ENCODE results near the gene SPDYE2.
"Not testable (repeated sequence)": the region's sequence is repeated elsewhere in the genome, so short reads cannot be mapped to it uniquely, and the experiment has no call there.

The SPDYE2 gene

DNA sequence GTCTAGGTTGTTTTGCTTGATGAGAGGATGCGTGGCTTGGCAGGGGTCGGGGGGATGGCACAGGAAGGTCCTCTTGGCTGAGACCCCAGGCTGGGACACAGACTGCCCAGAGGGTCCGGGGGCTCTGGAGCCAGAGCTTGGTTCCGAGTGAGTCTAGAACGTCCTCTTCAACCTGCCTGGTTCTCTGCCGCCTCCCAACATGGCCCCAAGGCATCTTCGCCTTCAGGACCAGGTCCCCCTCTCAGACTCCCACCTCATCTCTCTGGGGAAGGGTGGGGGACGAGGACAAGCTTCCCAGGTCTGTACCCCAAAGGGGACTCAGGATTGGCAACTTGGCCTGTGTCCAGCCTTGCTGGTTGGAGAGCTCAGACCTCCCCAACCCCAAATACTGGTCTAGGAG is 8.9 kb upstream of the SPDYE2 start:
- DNase-seq, result not testable (repeated sequence)

DNA sequence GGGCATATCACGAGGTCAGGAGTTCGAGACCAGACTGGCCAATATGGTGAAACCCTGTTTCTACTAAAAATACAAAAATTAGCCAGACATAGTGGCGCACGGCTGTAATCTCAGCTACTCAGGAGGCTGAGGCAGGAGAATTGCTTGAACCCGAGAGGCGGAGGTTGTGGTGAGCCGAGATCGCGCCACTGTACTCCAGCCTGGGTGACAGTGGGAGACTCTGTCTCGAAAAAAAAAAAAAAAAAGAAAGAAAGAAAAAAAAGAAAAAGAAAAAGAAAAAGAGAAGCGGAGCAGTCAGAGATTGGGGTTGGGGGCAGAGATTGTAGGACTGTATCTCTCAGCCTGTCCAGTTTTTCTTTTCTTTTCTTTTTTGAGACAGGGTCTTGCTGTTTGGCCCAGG is 8.3 kb upstream of the SPDYE2 start:
- not testable (repeated sequence) for DNase-seq

DNA sequence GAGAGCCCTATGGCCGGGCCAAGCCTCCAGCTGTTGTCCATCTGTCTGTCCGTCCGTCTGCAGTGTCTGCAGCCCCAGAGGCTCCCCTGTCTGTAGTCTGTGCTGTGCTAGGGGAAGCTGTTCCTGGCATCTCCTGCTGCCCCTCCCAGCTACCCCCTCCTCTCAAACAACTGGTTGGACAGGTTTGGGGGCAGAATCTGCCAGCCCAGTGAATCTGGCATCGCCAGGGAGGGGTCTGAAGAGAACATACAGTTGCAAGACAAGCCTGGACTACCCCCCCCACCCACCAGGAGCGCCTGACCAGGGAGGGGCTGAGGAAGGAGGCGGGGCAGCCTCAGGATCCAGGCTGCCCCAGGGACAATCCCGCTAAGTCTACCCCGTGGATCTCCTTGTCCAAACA is 7.4 kb upstream of the SPDYE2 start, which contains the start of gene UPK3BL2:
Gene UPK3BL2, minus strand, starts transcription at position 101 of the 400 bp plus-strand sequence. Its CDS starts 60 bp downstream, at position 41.
- DNase-seq, result not testable (repeated sequence)

DNA sequence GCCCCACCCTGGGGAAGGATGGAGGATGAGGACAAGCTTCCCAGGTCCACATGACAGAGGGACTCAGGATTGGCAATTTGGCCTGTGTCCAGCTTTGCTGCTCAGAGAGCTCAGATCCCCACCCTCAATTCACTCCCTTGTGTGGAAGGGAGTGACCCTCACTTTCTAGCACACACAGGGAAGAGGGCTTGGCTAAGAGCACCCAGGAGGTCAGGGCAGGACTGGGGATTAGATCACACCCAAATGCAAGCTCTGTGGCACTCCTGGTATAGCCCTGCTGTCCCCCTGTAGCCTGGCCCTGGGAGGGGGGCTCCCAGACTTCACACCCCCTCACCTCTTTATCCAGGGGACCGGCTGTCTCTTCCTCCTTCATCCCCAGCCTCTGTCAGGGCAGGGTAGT is 6.7 kb upstream of the SPDYE2 start:
- DNase-seq, result not testable (repeated sequence)

DNA sequence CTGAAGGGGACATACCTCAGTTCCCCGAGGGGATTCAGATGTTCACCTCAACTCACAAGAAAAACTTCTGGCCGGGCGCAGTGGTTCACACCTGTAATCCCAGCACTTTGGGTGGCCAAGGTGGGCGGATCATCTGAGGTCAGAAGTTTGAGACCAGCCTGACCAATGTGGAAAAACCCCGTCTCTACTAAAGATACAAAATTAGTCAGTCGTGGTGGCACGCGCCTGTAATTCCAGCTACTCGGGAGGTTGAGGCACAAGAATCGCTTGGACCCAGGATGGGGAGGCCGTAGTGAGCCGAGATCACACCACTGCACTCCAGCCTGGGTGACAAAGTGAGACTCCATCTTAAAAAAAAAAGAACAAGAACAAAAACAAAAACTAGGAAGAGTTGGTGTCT is 5.7 kb upstream of the SPDYE2 start:
- DNase-seq, result not testable (repeated sequence)

DNA sequence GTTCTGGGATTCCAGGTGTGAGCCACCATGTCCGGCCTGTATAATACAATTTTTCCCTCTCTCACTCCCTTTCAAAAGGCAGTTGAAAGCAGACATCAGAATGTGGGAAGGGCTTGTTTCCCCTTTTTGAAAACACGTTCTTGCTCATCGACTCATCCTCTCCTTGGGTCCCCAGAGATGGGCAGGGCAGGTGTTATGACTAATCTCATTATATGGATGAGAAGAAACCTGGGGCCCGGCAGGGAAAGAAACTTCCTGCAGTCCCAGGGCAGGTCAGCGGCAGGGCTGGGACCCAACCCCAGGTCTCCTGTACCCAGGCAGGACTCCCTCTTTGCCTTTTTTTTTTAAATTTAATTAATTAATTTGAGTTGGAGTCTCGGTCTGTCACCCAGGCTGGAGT is 4.7 kb upstream of the SPDYE2 start:
- not testable (repeated sequence) for DNase-seq

DNA sequence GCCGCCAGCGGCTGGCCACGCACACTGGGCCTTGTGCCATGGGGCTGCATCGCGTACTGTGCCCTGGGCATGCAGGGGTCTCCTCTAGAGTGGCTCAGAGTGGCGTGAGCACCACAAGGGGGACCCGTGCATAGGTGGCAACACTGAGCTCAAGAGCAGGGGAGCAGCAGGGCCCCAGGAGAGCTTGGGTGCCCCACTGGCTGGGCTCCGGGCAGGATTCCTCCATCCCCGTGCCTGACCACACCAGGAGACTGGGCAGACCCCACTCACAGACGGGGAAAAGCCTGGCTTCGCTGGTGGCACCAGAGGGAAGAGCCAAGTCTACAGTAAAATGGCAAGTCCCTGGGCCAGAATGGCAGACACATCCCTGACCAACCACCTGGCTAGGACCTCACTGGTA is 17.6 kb downstream of the SPDYE2 start:
- DNase-seq, result not testable (repeated sequence)

DNA sequence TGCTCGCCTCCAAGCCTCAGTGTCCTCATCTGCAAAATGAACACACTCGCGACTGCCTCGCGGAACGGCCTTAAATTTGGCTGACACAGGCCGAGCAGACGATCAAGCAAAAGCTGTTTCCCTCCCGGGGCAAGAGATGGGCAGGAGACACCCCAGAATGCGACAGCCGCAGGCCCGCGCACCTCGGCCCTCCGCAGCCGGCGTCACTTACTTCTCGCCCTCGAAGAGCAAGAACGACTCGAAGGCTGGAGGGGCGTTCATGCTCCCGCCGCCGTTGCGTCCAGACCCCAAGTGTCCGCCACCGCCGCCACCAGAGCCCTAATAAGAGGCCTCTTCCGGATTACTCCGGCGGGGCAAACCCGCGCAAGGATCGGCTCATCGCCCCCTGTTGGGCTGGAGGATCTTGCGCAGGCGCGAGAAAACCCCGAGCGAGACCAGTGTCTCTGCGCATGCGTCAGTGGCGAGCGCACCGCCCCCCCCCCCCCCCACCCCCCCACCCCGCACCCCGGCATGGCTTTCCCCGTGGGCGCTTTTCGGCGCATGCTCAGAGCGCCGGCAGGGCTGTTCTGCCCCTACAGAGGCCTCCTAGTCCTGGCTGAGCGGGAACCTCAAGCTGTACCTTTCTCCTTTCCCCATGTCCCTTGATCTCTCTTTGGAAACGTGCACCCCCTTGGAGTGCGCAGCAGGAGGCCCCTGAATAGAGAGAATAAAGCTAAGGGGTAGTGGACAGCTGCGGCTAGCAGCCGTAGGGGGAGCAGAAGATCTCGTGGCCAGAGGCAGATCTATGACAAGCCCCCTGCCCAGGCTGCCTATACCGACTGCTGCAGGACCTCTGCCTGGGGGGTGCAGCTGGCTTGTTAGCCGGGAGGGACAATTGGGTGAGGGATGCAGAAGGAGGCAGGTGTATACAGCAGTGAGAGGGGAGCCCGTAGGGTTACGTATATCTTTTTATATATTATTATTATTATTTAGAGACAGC is 21.5 kb downstream of the SPDYE2 start, which contains the start of gene POLR2J3:
Gene POLR2J3, minus strand, starts transcription at position 323 of the 979 bp plus-strand sequence. Its CDS starts 62 bp downstream, at position 261.
- peak; percentile 94 for DNase-seq

DNA sequence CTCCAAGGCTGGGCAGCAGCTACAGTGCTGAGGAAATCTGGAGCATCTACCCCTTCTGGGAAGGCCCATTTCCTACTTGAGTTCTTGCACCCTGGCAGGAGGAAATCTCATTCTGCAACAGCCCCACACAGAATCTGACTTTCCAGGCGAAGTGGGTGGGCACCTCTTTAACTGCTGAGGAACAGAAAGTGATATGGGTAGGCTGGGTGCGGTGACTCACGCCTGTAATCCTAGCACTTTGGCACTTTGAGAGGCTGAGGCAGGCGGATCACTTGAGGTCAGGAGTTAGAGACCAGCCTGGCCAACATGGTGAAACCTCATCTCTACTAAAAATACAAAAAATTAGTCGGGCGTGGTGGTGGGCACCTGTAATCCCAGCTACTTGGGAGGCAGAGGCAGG is 23.6 kb downstream of the SPDYE2 start:
- not testable (repeated sequence) for DNase-seq

DNA sequence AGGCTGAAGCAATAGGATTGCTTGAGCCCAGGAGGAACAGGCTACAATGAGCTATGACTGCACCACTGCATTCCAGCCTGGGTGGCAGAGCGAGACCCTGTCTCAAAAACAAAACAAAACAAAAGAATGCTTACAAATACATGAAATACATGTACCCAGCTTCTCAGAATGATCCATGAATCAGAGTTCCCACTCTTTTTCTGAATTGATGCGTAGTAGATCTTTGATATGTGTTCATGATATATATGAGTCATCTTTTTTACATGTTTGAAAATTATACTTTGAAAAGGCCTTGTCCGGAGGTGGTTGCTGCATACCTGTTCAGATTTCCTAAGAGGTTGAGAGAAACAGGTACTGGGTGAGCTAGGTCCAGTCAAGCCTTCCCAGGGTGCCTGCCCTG is 25.3 kb downstream of the SPDYE2 start:
- not testable (repeated sequence) for DNase-seq

DNA sequence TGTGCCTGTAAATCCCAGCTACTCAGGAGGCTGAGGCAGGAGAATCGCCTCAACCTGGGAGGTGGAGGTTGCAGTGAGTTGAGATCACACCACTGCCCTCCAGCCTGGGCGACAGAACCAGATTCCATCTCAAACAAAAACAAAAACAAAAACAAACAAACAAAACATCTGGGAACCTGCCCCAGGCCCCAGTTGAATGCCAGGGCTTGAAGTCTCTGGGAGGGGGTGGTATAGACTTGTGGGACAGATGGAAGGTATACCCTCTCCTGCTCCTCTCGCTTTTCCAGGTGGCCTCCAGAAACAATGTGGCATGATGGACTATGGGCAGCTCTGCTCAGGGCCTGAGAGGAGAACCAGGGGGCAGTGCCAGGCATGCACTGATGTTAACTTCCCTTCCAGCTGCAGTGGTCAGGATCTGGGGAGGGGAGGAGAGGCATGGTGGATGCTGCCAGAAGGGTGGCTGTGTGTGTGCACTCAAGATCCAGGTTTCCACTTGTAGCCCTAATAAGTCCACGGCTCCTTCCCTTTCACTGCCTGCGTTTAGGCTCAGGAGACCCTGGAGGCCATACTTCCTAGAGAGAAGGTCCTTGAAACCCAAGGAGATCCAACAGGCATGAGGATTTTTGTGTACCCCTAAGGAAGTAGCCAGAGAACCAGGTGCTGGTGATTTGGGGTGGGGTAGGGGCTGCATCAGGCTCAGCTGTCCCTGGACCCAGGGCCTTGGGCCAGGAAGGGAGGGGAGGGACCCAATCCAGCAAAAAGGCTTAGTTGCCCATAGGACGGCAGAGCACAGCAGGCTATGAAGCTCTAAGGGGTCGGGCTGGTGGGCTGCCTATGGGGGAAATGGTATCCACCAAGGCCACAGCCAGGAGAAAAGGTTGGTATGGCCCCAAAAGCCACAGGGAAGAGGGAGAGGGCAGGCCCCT is 26.6 kb downstream of the SPDYE2 start:
- not testable (repeated sequence) for DNase-seq

DNA sequence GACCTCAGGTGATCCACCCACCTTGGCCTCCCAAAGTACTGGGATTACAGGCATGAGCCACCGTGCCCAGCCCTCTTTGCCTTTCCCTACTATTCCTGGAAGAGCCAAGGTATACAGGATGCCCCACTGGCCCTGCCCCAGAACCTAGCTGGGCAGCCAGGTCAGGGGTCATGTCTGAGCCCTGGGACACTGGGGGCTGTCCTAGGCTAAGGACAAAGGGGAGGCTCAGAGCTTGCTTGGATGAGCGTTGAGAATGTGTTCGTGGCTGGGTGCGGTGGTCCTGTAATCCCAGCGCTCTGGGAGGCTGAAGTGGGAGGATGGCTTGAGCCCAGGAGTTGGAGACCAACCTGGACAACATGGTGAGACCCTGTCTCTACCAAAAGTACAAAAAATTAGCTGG is 27.5 kb downstream of the SPDYE2 start:
- not testable (repeated sequence) for DNase-seq

DNA sequence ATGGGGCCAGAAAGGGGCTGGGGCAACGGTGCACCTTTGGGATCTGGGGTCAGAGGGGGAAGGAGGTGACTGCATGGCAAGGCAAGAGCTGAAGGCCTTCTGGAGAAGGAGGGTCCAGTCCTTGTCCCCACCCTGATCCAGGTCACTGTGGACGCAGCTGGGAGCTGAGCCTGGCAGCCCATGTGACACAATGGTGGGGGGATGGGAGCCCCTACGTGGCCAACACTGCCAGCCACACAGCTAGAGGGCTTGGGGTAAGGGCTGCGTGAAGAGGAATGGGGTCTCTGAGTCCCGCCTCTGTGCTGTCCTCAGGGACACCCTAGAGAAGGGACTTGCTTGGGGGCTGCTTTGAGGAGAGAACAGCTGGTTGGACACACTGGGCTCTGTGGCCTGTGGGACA is 30.7 kb downstream of the SPDYE2 start:
- not testable (repeated sequence) for DNase-seq

DNA sequence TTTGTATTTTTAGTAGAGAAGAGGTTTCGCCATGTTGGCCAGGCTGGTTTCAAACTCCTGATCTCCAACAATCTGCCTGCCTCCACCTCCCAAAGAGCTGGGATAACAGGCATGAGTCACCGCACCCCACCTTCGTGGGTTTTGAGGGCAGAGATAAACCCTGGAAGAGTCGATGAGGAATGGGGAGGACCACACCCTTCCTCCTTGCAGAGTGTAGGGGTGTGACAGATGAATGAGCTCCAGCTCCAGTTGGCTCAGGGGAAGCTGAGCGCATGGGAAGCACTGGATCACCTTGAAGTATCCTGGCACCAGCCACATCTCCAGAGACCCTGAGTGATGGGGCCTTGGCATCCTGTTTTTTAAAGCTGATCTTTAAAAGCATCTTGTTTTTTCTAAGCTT is 32.5 kb downstream of the SPDYE2 start:
- DNase-seq, result not testable (repeated sequence)

DNA sequence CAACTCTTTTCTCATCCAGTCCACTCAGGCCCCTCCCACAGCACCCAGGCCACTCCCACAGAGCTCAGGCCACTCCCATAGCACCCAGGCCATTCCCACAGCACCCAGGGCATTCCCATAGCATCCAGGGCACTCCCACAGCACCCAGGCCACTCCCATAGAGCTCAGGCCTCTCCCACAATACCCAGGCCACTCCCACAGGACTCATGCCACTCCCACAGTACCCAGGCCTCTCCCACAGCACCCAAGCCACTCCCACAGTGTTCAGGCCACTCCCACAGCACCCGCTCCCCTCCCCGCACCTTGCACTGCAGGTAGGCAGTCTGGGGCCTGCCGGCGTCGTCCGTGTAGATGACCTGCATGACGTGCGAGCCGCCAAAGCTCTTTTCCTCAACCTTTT is 38.8 kb downstream of the SPDYE2 start:
- DNase-seq, result not testable (repeated sequence)

DNA sequence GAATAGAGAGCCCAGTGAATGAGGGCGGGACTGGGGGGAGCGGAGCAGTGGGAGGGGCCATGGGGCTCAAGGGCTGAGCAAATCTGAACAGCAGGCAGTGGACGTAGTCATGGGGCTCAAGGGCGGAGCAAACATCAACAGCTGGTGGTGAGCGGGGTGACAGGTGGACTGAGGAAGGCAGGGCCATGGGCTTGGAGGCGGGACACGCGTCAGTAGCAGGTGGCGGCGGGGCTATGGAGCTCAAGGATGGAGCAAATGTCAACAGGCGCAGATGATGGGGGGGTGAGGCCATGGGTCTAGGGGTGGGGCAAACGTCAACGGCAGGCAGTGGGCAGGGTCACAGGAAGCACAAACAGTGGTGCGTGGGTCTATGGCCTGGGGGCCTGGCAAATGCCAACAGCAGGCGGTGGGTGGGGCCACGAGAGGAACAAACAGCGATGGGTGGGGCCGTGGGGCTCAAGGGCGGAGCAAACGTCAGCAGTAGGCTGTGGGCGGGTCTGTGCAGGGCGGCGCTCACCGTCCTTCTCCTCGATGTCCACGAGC is 41.5 kb downstream of the SPDYE2 start:
- peak; percentile 68 for DNase-seq

DNA sequence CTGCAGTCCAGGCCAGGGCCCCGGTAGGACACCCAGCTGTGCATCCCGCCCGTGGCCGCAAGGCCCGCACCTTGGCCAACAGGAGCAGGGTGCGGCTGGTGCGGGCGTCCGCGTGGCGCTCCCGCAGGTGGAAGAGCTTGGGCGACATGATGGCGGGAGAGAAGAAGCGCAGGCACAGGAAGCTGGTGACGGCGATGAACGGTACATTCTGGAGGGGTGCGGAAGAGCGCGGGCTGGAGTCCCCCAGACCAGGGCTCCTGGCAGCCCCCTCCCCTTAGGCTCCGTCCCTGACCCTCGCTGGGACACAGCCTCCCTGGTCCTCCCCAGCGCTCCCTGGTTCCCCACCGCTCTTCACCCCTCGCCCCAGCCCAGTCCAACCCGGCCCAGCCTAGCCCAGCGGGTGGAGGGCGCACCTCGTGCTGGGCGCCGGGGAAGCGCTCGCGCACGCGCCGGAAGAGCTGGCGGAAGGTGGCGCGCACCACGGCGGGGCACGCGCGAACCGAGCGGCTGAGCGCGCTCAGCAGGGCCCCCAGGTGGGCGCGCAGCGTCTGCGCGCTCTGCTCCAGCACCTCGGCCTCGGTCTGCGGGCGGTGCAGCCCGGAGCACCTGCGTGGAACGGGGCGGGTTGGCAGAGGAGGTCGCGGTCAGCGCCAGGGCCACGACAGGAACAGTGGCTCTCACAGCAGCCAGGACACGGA is 42.8 kb downstream of the SPDYE2 start:
- not testable (repeated sequence) for DNase-seq

DNA sequence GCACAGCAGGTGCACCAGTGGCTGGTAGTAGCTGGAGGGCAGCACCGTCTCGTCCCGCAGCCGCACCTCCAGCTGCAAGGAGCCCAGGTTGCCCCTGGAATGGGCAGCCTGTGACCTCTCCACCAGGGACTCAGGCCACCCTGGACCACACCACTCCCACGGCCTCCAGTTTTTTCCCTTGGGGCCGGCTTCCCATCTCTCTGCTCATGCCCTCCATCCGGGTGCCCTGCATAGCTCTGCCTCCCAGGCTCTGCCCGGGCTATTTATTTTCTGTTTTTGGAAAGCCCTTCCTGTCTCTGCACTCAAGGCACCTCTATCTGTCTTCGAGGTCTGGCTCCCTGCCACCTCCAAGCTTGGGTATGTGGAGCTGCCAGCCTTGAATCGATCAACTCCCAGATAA is 45.0 kb downstream of the SPDYE2 start:
- not testable (repeated sequence) for DNase-seq

DNA sequence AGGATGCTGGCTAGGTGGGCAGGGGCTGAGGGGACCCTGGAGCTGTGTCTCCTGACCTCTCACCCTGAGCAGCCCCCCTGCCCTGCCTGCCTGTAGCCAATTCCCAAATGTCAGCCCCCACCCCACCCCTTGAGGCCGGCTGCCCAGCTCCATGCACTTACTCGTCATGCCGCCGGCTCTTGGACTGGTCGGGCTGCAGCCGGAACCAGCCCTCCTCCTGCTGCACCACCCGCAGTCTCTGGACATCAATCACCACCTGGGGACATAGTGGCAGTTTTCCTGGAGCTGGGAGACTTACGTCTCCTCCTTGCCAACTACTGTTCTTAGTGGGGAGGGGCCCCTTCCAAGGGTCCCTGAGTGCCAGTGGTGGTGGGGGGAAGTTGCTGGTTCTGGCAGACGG is 48.7 kb downstream of the SPDYE2 start:
- DNase-seq, result not testable (repeated sequence)

DNA sequence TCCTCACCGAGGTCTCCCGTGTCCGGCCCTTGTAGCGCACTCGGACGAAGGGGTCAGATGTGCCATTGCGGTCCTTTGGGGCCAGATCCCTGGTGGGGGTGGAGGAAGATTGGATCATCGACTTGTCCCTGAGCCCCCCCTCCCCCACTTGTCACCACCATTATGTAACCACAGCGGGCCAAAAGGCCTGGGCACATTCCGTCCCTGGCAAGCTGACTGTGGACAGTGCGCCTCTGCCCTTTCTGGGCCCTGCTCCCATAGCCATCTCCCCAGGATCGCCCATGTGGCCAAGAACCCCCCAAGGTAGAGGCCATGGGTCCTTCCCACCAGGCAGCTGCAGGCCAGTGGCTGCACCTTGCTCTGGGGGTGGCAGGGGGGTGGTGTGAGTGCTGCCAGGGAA is 51.3 kb downstream of the SPDYE2 start:
- DNase-seq, result not testable (repeated sequence)

DNA sequence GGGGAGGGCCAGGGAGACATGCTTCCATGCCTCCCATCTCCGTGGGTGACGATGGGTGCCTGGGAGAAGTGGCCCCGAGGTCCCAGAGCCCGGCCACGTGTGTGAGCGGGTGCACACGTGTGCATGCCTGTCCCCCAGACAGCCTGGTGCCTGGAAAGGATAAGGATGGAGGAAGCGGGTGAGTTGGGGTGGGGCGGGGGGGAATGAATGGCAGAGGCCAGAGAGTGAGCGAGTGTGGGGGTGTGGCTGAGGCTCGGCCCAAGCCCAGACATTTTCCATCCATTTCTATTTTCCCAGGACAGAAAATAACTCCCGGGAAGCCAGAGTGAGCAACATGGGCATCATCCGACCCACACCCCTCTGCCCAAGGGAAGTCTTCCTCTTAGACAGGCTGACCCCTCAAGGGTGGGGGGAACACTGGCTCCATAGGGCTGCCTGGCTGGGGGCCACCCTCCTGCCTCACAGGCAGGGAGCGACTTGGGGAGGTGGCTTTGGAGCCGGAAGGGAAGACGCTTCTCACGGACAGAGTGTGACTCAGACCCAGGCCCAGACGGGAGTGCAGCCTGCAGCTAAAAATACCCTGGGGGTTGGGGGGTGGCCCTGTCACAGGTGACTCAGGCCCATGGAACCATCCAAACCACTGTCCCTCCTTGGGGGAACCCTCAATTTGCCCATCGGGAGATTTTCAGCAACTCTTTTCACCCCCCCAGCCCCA is 53.6 kb downstream of the SPDYE2 start:
- DNase-seq, result not testable (repeated sequence)

All from CD4-positive, alpha-beta T cell treated with Interferon gamma for 1 hour (primary cell).